ENCODE data around the gene PDAP1.

DNA sequence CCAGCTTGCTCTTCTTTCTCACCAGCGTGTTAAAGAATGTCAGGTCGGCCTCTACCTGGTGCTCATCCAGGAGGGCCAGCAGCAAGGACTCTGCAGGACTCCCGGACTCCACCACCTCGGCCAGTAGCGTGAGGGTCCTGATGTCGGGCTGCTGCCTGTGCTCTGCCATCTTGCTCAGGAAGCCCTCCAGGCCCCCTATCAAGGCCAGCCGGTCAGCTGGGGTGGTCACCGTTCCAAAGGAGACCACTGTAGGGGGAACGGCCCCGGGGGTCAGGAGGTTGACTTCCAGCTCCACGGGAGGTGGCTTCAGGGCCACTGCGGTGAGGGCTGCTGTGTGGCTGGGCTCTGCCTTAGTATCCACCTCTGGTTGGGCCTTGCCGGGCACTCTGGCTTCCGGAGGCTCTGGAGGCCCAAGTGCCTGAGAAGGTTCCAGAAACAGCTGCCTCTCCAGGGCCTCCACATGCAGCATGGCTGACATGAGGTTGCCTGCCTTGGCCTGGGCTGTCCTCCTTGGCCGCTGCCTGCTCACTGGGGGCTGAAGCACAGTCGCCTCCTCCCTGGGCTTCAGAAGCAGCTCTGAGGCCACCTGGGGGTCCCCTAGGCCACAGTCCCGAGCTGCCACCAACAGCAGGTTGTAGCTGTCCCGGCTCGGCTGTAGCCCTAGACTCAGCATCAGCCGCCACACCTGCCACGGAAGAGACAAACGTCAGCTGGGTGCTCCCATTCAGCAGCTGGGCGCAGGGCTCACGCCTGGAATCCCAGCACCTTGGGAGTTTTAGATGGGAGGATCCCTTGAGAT is 16.7 kb upstream of the PDAP1 start:
- TF ChIP-seq NRF1 (conservative IDR thresholded peaks at IDR 0.05; ENCODE audit: low read depth, low read length) (no peak), GABPA (IDR thresholded peaks at IDR 0.05; ENCODE audit: low read depth) (no peak), POLR2AphosphoS2 (IDR thresholded peaks at IDR 0.05; ENCODE audit: low read depth, low read length) (no peak), CTCF (IDR thresholded peaks at IDR 0.05 in 2 of 3, conservative IDR thresholded peaks at IDR 0.05 in 1 of 3; ENCODE audit: control insufficient read depth in 2 of 3, extremely low read depth in 1 of 3, insufficient read depth in 1 of 3, low read depth in 3 of 3, low read length in 3 of 3) (no peak), RELA (IDR thresholded peaks at IDR 0.05; ENCODE audit: borderline replicate concordance, partially characterized antibody) (no peak), POLR2A (IDR thresholded peaks at IDR 0.05; ENCODE audit: low read depth, low read length) (no peak), BRCA1 (IDR thresholded peaks at IDR 0.05; ENCODE audit: low read depth, low read length) (no peak), ATF7 (IDR thresholded peaks at IDR 0.05; ENCODE audit: low read depth) (no peak), SPI1 (IDR thresholded peaks at IDR 0.05; ENCODE audit: borderline replicate concordance, insufficient read depth, low read depth, low read length) (no peak), SREBF1 (IDR thresholded peaks at IDR 0.05; ENCODE audit: low read length) (no peak), SUPT20H (IDR thresholded peaks at IDR 0.05; ENCODE audit: borderline replicate concordance, control insufficient read depth, low read depth, low read length) (no peak), YY1 (IDR thresholded peaks at IDR 0.05; ENCODE audit: low read depth, low read length) (no peak), RFX5 (IDR thresholded peaks at IDR 0.05; ENCODE audit: low read depth, low read length) (no peak), CHD4 (IDR thresholded peaks at IDR 0.05) (no peak)
